Skeletal muscle satellite cell (primary cell): ENCODE results near the gene RCOR1.
"Not testable (repeated sequence)": the region's sequence is repeated elsewhere in the genome, so short reads cannot be mapped to it uniquely, and the experiment has no call there.

Experiments used
- H3K27me3 ChIP-seq: 2 replicates; pipeline ENCODE4 v1.7.0; 2013; ENCODE audit warnings: low read length; ENCODE audit not compliant: control insufficient read depth, insufficient read depth
- H3K36me3 ChIP-seq: 2 replicates; pipeline ENCODE4 v1.7.0; 2013; ENCODE audit warnings: mild to moderate bottlenecking, control low read depth, low read length; ENCODE audit not compliant: insufficient read depth
- H3K4me1 ChIP-seq: 2 replicates; pipeline ENCODE4 v1.7.0; 2013; ENCODE audit warnings: low read length; ENCODE audit not compliant: control insufficient read depth, insufficient read depth
- H3K4me2 ChIP-seq: 2 replicates; pipeline ENCODE4 v1.7.0; 2013; ENCODE audit warnings: mild to moderate bottlenecking, low read length
- H3K4me3 ChIP-seq: 2 replicates; pipeline ENCODE4 v1.7.0; 2013; ENCODE audit warnings: low read length
- H3K9ac ChIP-seq: 2 replicates; pipeline ENCODE4 v1.7.0; 2013; ENCODE audit warnings: mild to moderate bottlenecking, low read depth, low read length, moderate library complexity
- H3K9me3 ChIP-seq: replicated peaks from 2 replicates; pipeline ENCODE4 v1.7.0; 2013; ENCODE audit warnings: mild to moderate bottlenecking, control low read depth, low read length

RCOR1 gene

DNA sequence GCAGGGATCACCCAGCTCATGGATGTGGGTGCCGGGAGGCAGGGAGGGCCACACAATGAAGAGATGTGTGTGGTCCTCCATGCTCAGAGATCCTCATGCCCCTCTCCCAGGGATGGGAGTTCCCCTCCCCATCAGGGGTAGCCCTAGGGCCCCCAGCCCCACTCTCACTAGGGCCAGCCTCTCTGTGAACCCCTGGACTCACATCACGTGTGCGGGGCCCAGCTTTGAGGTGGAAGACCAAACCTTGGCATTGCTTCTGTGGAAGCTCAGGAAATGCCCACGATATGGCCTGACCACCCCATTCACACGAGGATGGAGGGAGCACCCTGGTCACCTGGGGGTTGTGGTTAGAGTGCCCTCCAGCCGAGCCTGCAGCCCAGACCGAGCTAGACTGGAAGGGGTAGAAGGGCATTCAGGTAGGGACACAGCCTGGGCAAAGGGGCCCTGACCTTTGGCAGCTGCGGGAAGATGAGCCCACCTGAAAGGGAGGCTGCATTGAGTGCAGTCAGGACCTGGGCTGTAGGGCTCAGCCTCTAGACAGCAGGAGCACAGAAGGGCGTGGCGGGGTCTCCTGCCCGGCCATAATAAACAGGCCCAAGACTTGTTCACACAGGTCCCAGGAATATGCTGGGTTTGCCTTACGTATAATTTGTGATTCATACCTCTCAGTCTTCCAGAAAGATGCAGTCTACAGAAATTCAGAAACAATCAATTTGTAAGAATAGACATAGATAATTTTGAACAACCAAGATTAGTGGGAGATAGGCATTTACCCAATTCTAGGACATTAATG lies 34.8 kb upstream of the RCOR1 start:
- Histone ChIP-seq H3K4me1 (peaks cover 1% of the 10 kb centered on the region), H3K27me3 (no peaks in the 10 kb centered on the region), H3K4me2 (no peak overlapping the region), H3K9me3 (no peaks in the 10 kb centered on the region), H3K9ac (no peak overlapping the region), H3K4me3 (no peak overlapping the region), H3K36me3 (no peaks in the 10 kb centered on the region)

- H3K9ac ChIP-seq: no peak overlapping the region
- H3K4me3 ChIP-seq: no peak overlapping the region
- H3K36me3 ChIP-seq: no peaks in the 10 kb centered on the region
- H3K4me1 ChIP-seq: no peaks in the 10 kb centered on the region
- no peaks in the 10 kb centered on the region for H3K27me3 ChIP-seq
- H3K4me2 ChIP-seq: no peak overlapping the region
- peaks cover under 1% of the 10 kb centered on the region for H3K9me3 ChIP-seq
These were observed 33.9 kb upstream of the RCOR1 start for GRCh38 chr14:102558556-102558955.

DNA sequence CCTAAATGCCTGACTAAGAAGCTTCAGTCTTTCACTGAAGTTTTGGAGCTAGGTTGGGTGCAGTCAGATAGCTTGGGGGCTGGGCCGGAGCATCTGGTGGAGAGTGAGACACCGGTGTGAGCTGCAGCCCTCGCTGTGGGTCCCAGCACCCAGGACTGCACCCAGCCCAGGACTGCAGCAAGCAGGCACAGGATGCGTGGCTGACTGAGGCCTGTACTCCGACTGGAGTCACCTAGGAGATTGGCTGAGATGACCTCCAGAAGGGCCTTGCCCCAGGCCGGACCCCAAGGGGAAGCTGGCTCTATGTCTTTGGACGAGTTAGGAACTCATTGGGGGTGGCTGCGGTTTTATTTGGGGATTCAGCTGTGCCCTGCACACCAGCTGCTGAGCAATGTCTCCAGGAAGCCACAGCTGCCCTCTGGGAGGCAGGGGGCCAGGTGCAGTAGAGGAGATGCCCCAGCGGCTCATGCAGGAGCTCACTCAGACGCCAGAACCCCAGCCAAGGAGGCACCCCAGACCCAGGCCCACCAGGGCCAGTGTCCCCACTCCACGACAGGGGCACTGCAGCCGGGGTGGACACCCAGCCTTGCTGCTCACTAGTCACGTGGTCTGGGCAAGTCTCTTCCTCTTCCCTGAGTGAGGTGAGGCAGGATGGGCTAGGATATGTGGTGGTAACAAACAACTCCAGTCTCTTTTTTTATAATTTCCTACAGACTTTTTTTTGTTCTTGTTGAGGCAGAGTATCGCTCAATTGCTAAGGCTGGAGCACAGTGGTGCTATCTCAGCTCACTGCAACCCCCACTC lies 31.8 kb upstream of the RCOR1 start:
- no peaks in the 10 kb centered on the region for H3K27me3 ChIP-seq
- H3K9me3 ChIP-seq: peaks cover 3% of the 10 kb centered on the region
- H3K36me3 ChIP-seq: no peaks in the 10 kb centered on the region

GRCh38 chr14:102565331-102565887 lies 27.0 kb upstream of the RCOR1 start:
- H3K27me3 ChIP-seq: no peaks in the 10 kb centered on the region
- H3K4me1 ChIP-seq: no peaks in the 10 kb centered on the region
- H3K9me3 ChIP-seq: peaks cover 3% of the 10 kb centered on the region
- no peak overlapping the region for H3K4me3 ChIP-seq
- H3K36me3 ChIP-seq: no peaks in the 10 kb centered on the region
- H3K4me2 ChIP-seq: no peak overlapping the region
- no peak overlapping the region for H3K9ac ChIP-seq

More for the DNA sequence above, 31.8 kb upstream of the RCOR1 start:
- Histone ChIP-seq H3K4me2 (no peak overlapping the region), H3K4me3 (no peak overlapping the region), H3K4me1 (no peaks in the 10 kb centered on the region), H3K9ac (no peak overlapping the region)

- Histone ChIP-seq H3K9ac (no peak overlapping the region), H3K4me1 (no peaks in the 10 kb centered on the region), H3K27me3 (no peaks in the 10 kb centered on the region), H3K9me3 (peaks cover 3% of the 10 kb centered on the region), H3K36me3 (no peaks in the 10 kb centered on the region), H3K4me2 (no peak overlapping the region), H3K4me3 (no peak overlapping the region)
These were observed 26.5 kb upstream of the RCOR1 start for GRCh38 chr14:102565959-102566358.

DNA sequence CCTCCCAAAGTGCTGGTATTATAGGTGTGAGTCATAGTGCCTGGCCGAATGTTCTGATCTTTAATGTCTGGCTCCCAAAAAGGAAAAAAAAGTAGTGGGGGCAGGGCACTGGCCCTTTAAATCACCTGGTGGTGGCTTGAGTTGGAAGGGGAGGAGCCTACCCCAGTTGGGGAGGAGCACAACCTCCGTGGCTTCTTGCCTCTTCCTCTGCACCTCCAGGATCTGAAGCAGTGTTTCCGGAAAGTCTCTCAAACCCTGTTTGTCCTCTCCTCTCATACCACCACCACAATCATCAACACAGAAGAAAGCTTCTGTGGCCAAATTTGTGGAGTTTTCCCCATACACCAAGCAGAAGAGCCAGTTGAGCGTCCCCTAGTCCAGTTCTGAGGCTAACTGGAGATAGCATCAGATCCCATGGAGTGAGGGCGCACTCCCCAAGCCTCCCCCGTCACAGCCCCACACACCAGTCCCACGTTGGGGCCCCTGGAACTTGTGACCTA lies 24.3 kb upstream of the RCOR1 start:
- H3K4me3 ChIP-seq: no peak overlapping the region
- peaks cover 3% of the 10 kb centered on the region for H3K9me3 ChIP-seq
- no peaks in the 10 kb centered on the region for H3K36me3 ChIP-seq
- H3K27me3 ChIP-seq: no peaks in the 10 kb centered on the region
- no peak overlapping the region for H3K4me2 ChIP-seq
- H3K4me1 ChIP-seq: no peaks in the 10 kb centered on the region
- H3K9ac ChIP-seq: no peak overlapping the region

GRCh38 chr14:102570334-102570995 lies 22.0 kb upstream of the RCOR1 start:
- H3K9me3 ChIP-seq: no peaks in the 10 kb centered on the region
- no peaks in the 10 kb centered on the region for H3K36me3 ChIP-seq
- H3K4me3 ChIP-seq: no peak overlapping the region
- no peak overlapping the region for H3K4me2 ChIP-seq
- no peak overlapping the region for H3K9ac ChIP-seq
- H3K4me1 ChIP-seq: no peaks in the 10 kb centered on the region
- H3K27me3 ChIP-seq: no peaks in the 10 kb centered on the region

DNA sequence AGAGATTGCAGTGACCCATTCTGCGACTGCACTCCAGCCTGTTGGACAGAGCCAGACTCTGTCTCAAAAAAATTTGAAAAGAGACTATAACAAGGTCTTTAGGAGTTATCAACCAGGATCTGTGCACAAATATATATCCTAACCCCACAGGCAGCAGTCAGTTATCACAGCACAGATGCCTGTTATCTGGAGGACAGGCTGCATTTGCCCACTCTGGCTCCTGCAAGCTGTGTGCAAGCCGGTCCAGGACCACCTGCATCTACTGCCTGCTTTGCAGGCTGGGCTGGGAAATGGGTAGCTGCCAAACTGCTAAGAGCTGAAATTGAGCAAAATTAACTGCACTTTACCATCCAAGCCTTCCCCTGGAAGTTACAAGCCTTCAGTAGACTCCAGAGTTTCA lies 21.4 kb upstream of the RCOR1 start:
- H3K27me3 ChIP-seq: no peaks in the 10 kb centered on the region
- no peak overlapping the region for H3K4me2 ChIP-seq

DNA sequence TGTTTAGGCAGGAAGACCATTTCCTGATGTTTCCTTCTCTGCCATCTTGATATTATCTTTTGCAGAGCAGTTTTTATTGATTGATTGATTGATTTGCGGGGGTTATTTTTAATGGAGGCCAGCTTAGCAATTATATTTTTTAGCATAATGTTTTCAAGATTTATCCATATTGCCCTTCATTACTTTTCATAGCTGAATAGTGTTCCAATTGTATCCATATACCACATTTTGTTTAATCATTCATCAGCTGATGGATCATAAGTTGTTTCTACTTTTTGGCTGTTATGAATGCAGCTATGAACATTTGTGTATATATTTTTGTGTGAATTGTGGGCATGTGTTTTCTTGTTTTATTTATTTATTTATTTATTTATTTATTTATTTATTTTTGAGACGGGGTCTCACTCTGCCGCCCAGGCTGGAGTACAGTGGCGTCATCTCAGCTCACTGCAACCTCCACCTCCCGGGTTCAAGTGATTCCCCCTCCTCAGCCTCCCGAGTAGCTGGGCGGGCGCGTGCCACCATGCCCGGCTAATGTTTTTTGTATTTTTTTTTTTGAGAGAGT lies 20.9 kb upstream of the RCOR1 start:
- Histone ChIP-seq H3K4me2 (no peak overlapping the region), H3K9me3 (no peaks in the 10 kb centered on the region), H3K27me3 (no peaks in the 10 kb centered on the region), H3K36me3 (no peaks in the 10 kb centered on the region), H3K9ac (no peak overlapping the region), H3K4me1 (no peaks in the 10 kb centered on the region), H3K4me3 (no peak overlapping the region)

More for the DNA sequence above, 21.4 kb upstream of the RCOR1 start:
- no peak overlapping the region for H3K4me3 ChIP-seq
- H3K4me1 ChIP-seq: no peaks in the 10 kb centered on the region
- no peaks in the 10 kb centered on the region for H3K9me3 ChIP-seq
- H3K36me3 ChIP-seq: no peaks in the 10 kb centered on the region
- no peak overlapping the region for H3K9ac ChIP-seq

DNA sequence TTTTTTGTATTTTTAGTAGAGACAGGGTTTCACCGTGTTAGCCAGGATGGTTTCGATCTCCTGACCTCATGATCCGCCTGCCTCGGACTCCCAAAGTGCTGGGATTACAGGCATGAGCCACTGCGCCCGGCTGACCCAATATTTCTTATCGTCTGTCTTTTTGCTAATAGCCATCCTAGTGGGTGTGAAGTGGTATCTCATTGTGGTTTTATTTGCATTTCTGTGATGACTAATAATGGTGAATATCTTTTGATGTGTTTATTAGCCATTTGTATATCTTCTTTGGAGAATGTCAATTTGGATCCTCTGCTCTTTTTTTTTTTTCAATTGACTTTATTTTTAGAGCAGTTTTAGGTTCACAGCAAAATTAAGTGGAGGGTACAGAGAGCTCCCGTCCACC lies 19.3 kb upstream of the RCOR1 start:
- not testable (repeated sequence) for H3K4me1 ChIP-seq, H3K4me3 ChIP-seq, H3K27me3 ChIP-seq, H3K9me3 ChIP-seq, H3K36me3 ChIP-seq, H3K9ac ChIP-seq, H3K4me2 ChIP-seq

DNA sequence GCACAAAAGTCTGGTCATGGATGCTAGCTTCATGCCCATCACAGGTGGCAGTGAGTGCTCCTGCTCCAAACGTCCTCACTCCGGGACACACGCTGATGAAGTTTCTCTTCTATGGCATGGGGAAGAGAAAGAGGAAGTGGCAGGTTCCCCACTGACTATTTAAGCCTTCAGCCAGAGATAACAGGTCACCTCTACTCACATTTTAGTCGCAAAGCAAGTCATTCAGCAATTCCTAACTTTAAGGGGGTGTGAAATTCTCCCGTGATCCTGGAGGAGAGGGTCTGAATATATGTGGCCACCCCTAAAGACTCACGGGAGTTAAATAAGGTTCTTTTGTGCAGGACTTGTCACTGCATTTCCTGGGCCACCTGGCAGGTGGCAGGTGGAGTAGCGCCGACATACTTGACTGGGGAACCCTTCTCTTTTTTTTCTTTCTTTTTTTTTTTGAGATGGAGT lies 18.8 kb upstream of the RCOR1 start:
- H3K9ac ChIP-seq: no peak overlapping the region
- no peaks in the 10 kb centered on the region for H3K36me3 ChIP-seq
- no peak overlapping the region for H3K4me3 ChIP-seq
- H3K27me3 ChIP-seq: no peaks in the 10 kb centered on the region
- no peak overlapping the region for H3K4me2 ChIP-seq
- H3K4me1 ChIP-seq: no peaks in the 10 kb centered on the region
- H3K9me3 ChIP-seq: no peaks in the 10 kb centered on the region
